Brain pericyte (primary cell): Measurements from ENCODE around the gene CLEC4M.

ENCODE experiments used
- DNase-seq: peaks from one replicate; pipeline ENCODE4 v3.0.0-alpha.2; 2012; ENCODE audit warnings: low read depth, low spot score

CLEC4M gene

GRCh38 chr19:7762719-7763293 lies at the start of gene CLEC4M:
Gene CLEC4M (plus strand): TSS chr19:7763243. CDS start chr19:7763267, 24 bp downstream.
- DNase-seq, result no peak

DNA sequence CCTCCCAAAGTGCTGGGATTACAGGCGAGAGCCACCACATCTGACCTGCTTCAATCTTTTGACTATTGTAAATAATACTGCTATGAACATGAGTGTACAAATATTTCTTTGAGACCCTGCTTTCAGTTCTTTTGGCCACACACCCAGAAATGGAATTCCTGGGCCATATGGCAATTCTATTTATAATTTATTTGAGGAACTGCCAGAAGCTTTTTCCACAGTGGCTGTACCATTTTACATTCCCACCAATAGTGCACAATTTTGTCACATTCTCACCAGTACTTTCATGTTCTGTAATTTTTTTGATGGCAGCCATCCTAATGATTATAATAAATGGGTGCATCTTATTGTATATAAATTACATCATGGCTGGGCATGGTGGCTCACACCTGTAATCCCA lies 47.4 kb upstream of the CLEC4M start:
- no peak for DNase-seq

DNA sequence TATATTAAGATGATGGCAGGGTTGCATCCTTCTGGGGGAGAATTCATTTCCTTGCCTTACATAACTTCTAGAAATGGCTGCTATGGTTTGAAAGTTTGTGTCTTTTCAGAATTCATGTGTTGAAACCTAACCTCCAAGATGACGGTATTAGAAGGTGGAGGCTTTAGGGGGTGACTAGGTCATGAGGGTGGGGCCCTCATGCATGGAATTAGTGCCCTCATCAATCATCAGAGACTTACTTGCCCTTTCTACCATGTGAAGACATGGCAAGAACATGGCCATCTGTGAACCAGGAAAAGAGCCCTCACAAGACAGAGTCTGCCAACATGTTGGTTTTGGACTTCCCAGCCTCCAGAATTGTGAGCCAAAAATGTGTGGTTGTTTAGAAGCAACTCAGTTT lies 46.3 kb upstream of the CLEC4M start:
- DNase-seq, result no peak

DNA sequence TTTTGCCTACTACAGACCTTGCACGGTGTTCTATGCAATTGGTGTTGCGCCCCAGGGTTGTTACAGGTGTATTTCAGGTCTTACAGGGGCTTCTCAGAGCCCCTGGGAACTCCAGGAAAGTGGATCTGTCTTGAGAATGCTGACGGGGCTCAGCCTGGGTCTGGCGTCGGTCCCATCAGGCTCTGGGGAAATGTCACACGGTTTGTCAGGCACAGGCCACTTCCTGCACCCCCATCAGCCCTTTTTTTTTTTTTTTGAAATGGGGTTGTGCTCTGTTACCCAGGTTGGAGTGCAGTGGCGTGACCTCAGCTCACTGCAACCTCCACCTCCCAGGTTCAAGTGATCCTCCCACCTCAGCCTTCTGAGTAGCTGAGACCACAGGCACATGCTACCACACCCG lies 44.4 kb upstream of the CLEC4M start:
- no peak for DNase-seq

- DNase-seq, result no peak
Observed at GRCh38 chr19:7720351-7720750, 42.7 kb upstream of the CLEC4M start.

- DNase-seq, result no peak
Observed at GRCh38 chr19:7722231-7722651, 40.8 kb upstream of the CLEC4M start.

- DNase-seq, result no peak
Observed at GRCh38 chr19:7725791-7726190, 37.3 kb upstream of the CLEC4M start.

DNA sequence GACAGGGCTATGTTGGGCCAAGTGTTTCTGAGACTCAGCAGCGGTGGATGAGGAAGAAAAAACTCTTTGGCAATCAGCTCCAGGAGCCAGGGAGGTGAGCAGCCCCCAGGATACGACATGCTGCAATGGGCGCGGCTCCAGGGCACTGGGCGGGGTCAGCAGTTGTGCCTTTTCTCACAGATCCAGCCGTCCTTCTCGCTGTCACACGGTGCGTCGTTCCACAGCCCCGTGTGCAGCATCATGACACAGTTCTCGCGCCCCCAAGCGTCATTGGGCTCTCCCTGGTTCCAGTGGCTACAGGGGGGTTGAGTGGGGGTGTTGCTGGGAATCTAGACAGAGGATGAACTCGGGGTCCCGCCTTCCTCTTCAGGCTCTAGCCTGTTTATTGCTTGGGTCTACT lies 33.8 kb upstream of the CLEC4M start:
- DNase-seq, result no peak

GRCh38 chr19:7729831-7730285 lies 33.2 kb upstream of the CLEC4M start:
- no peak for DNase-seq

- DNase-seq, result no peak
Observed at GRCh38 chr19:7730286-7731217, 32.5 kb upstream of the CLEC4M start.

DNA sequence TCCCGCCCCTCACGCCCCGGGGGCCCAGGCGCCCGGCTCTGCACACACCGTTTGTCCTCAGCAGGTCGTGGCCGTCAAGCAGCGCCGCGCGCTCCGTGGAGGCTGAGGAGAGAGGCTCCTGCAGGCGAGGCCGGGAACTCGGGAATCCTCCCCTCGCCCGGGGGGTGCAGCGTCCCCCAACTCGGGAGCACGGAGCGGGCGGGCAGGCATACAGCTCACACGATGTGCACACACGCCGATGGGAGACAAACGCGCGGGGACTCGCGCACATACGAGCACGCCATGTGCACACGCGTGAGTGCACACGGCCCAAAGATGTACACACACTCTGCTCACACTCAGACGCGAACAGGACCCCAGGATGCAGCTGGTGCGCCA lies 31.8 kb upstream of the CLEC4M start:
- DNase-seq, result no peak

- DNase-seq, result no peak
Observed at GRCh38 chr19:7731615-7732014, 31.4 kb upstream of the CLEC4M start.

GRCh38 chr19:7732045-7732444 lies 31.0 kb upstream of the CLEC4M start, which contains the start of gene CLEC4G:
Gene CLEC4G (minus strand): TSS chr19:7732110. CDS start chr19:7732102, 8 bp downstream.
- DNase-seq, result no peak

- DNase-seq, result no peak
Observed at GRCh38 chr19:7733376-7733775, 29.7 kb upstream of the CLEC4M start.

DNA sequence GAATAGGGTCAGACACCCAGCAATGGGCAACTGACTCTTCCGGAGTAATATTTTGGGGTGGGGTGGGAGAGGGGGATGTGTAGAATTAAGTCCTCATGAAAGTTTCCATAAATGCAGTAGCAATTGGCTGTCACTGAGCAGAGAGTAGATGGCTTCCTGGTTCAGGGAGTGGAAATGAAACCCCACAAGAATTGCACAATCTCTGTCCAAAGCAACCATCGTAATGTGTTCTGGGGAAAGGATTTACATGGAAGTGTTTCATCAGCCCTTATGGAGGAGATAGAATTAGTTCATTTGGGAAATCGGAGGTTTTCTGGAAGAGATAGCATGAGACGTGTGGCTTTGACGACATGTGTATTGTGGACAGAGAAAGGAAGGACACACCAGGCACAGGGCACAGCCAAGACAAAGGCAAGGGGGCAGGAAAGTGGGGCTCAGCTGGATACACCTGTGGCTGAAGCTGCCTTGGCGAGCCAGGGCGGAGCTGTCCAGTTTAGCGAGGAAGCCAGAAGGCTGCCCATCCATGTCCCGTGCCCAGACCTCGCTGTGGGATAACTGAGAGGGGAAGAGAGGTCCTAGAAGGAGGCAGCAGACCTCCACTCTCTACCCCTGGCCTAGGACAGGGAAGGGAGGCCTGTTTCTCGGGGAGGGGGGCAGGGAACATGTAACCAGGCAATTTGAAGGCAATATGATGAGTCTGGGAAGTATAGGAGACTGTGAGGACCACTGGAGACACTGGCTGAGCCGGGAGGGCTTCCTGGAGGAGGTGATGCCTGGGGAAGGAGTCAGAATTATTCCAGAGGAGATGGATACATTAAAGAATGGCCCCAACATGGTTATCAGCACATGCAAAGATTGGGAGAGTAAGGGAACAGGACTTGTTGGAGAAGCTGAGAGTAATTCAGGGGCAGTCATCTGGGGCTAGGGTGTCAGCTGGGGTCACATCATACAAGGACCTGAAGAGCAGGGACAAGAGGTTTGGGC lies 28.5 kb upstream of the CLEC4M start:
- DNase-seq, result no peak

DNA sequence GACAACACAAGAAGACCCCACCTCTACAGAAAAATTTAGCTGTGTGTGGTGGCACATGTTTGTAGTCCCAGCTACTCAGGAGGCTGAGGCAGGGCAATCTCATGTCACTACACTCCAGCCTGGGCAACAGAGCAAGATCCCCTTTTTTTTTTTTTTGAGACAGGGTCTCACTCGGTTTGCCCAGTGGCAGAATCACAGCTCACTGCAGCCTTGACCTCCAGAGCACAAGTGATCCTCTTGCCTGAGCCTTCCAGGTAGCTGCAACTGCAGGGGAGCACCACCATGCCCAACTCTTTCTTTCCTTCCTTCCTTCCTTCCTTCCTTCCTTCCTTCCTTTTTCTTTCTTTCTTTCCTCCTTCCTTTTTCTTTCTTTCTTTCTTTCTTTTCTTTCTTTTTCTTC lies 26.9 kb upstream of the CLEC4M start:
- DNase-seq, result no peak

DNA sequence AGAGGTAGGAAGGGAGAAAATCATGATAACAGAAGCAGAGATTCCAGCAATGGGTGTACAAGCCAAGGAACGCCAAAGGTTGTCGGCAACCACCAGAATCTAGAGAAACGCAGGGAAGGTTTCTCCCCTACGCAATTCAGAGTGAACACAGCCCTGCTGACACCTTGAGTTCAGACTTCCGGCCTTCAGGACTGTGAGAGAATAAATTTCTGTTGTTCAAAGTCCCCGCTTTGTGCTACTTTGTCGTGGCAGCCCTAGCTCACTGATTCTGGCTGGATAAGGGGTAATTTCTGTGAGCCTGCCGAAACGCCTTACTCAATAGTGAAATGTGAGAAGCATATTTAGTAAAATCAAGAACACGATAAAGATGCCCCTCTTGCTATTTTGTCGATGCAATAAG lies 25.8 kb upstream of the CLEC4M start:
- no peak for DNase-seq

DNA sequence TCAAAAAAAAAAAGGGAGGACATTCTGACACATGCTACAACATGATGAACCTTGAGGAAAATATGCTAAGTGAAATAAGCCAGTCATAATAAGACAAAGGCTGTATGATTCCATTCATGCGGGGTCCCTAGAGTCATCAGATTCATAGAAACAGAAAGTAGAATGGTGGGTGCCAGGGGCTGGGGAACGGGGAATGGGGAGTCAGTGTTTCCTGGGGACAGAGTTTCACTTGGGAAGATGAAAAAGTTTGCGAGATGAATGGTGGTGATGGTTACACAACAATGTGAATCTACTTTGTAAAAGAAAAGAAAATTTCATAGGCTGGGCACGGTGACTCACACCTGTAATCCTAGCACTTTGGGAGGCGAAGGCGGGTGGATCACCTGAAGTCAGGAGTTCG lies 25.0 kb upstream of the CLEC4M start:
- DNase-seq, result no peak

DNA sequence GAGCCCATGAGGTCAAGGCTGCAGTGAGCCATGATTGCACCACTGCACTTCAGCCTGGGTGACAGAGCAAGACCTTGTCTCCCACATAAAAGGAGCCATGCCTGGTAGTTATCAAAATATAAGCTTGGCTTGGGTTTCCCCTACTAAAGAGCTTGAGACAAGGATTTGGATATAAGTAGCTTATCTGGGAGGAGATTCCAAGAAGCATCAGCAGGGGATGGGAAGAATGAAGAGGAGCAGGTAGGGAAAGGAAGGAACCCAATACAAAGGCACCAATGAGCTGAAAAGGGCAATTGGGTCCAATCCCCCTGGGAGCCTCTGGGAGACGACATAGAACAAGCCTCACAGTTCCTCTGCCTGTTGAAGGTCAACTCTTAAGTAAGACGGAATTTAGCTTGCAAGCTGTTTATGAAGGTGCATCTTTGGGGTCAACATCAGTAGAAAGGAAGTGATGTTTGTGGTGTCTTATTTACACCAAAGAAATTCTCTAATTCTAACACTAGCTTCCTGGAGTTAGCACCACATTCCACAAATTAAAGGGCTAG lies 23.8 kb upstream of the CLEC4M start:
- DNase-seq, result no peak

- DNase-seq, result no peak
Observed at GRCh38 chr19:7739801-7740681, 23.0 kb upstream of the CLEC4M start.

DNA sequence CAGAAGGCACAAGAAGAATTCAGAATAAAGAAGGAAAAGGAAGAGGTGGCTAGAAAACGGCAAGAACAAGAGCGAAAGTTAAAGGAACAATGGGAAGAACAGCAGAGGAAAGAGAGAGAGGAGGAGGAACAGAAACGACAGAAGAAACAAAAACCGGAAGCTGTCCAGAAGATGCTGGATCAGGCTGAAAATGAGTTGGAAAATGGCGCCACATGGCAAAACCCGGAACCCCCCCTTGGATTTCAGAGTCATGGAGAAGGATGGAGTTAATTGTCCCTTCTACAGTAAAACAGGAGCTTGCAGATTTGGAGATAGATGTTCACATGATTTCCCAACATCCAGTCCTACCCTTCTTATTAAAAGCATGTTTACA lies 22.4 kb upstream of the CLEC4M start:
- DNase-seq, result no peak
